GM23338 (cell line): ENCODE measurements around the gene RTEL1.

Source experiments
- CREB1 ChIP-seq: fragments of 250-450 bp; sonication (Bioruptor Pico); IDR thresholded peaks from 2 replicates; pipeline ENCODE4 v1.5.0; 2020; ENCODE audit warnings: low read depth, mild to moderate bottlenecking, moderate library complexity
- CTCF ChIP-seq, 2 experiments: fragments of 200-600 bp in 1 of 2; sonication (generic) in 1 of 2; conservative IDR thresholded peaks; 2 replicates each; pipeline versions ENCODE4 v1.5.1 to v1.6.1; 2016 to 2017; ENCODE audit warnings: antibody characterized with exemption in 2 of 2, low read depth in 2 of 2, mild to moderate bottlenecking in 2 of 2, moderate library complexity in 1 of 2
- ETS1 ChIP-seq: IDR thresholded peaks from 2 replicates; pipeline ENCODE4 v1.6.1; 2016; ENCODE audit warnings: antibody characterized with exemption
- EZH2 ChIP-seq: fragments of 200-600 bp; sonication (generic); IDR thresholded peaks from one replicate; pipeline ENCODE4 v1.8.0; 2017; ENCODE audit warnings: antibody characterized with exemption, mild to moderate bottlenecking, low read depth; ENCODE audit not compliant: unreplicated experiment
- EZH2phosphoT487 ChIP-seq: fragments of 200-600 bp; sonication (generic); IDR thresholded peaks from one replicate; pipeline ENCODE4 v1.8.1; 2018; ENCODE audit warnings: antibody characterized with exemption; ENCODE audit not compliant: unreplicated experiment
- POLR2AphosphoS5 ChIP-seq: IDR thresholded peaks from 2 replicates; pipeline ENCODE4 v1.6.1; 2016; ENCODE audit warnings: antibody characterized with exemption, low read depth
- REST ChIP-seq: IDR thresholded peaks from one replicate; pipeline ENCODE4 v1.6.1; 2018; ENCODE audit warnings: antibody characterized with exemption; ENCODE audit not compliant: unreplicated experiment

- no peak for TF ChIP-seq CTCF (conservative IDR thresholded peaks at IDR 0.05; ENCODE audit: low read depth in 2 of 2)
- no peak for TF ChIP-seq EZH2
- no peak for TF ChIP-seq EZH2phosphoT487
- TF ChIP-seq POLR2AphosphoS5, result no peak
- TF ChIP-seq CREB1 (CRISPR knock-in tag), result no peak
- TF ChIP-seq ETS1, result no peak
- TF ChIP-seq REST, result no peak
Observed at GRCh38 chr20:63702036-63702665, 44.0 kb downstream of the RTEL1 start.
